ENCODE measurements around the gene MICAL3.

The MICAL3 gene

DNA sequence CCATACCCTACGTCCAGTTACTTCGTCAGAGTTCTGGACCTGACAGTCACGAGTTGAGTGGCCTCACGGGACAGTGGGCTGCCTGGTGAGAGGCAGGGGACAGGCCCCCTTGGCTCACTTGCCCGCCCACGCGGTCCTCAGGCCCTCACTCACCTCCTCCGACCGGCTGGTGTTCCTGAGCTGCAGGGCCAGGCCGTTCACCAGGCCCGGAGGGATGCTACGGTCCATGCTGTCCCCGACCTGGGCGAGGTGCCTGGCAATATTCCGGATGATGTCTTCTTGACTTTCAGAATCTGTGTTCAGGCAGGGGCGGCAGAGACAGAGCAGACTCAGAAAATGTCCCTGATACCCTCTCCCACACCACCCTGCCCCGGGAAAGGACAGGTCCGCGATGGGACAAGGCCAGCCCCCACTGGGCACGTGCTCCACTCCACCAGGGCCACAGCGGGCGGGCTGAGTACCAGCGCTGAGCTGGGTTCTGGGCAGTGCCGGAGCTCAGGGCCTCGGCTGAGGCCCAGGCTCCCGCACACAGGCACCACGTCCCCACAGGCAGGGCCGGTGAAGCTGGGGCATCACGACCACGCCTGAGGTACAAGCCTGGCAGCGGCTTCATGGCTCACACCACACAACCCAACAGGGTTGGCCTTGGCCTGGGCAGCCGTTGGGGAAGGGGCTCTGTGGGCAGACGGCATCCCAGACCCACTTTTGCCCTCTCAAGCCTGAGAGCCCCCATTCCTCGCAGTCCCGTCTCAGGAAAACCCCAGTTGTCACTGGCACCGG is 285.0 kb downstream of the MICAL3 start:
- DNase-seq, result no peak

GRCh38 chr22:17738386-17739128 is 285.8 kb downstream of the MICAL3 start:
- no peak for DNase-seq

All from suppressor macrophage treated with lipopolysaccharide for 1 hour (primary cell).